IPS-NIHi11 (cell line): ENCODE measurements around the gene TAF11L6.
"Not testable (repeated sequence)": the region's sequence is repeated elsewhere in the genome, so short reads cannot be mapped to it uniquely, and the experiment has no call there.

ENCODE experiments used
- DNase-seq: peaks from one replicate; pipeline ENCODE4 v3.0.0; 2012; ENCODE audit warnings: mixed read lengths, low spot score

The TAF11L6 gene

GRCh38 chr5:17528369-17528768 lies at the start of gene TAF11L6:
Gene TAF11L6, plus strand, starts transcription at chr5:17528669.
- DNase-seq, result not testable (repeated sequence)

GRCh38 chr5:17481378-17481777 lies 47.1 kb upstream of the TAF11L6 start:
- no peak for DNase-seq

- DNase-seq, result no peak
These were observed 45.7 kb upstream of the TAF11L6 start for GRCh38 chr5:17482790-17483189.

GRCh38 chr5:17486464-17487173 lies 41.9 kb upstream of the TAF11L6 start:
- not testable (repeated sequence) for DNase-seq

GRCh38 chr5:17487174-17487512 lies 41.3 kb upstream of the TAF11L6 start:
- DNase-seq, result no peak

GRCh38 chr5:17491257-17491656 lies 37.2 kb upstream of the TAF11L6 start:
- not testable (repeated sequence) for DNase-seq

GRCh38 chr5:17492770-17493169 lies 35.7 kb upstream of the TAF11L6 start:
- no peak for DNase-seq

GRCh38 chr5:17497446-17497845 lies 31.0 kb upstream of the TAF11L6 start:
- no peak for DNase-seq

GRCh38 chr5:17497931-17498330 lies 30.5 kb upstream of the TAF11L6 start, which contains the start of gene TAF11L2:
Gene TAF11L2, plus strand, starts transcription at chr5:17498231.
- not testable (repeated sequence) for DNase-seq

GRCh38 chr5:17511775-17512325 lies 16.6 kb upstream of the TAF11L6 start:
- no peak for DNase-seq

GRCh38 chr5:17517526-17517925 lies 10.9 kb upstream of the TAF11L6 start:
- DNase-seq, result not testable (repeated sequence)

- DNase-seq, result not testable (repeated sequence)
These were observed 10.4 kb upstream of the TAF11L6 start, which contains the start of gene TAF11L3 for GRCh38 chr5:17518067-17518466. Gene TAF11L3, plus strand, starts transcription at chr5:17518367.

GRCh38 chr5:17519508-17519907 lies 9.0 kb upstream of the TAF11L6 start:
- not testable (repeated sequence) for DNase-seq

- DNase-seq, result not testable (repeated sequence)
These were observed 7.0 kb upstream of the TAF11L6 start, which contains the start of gene TAF11L4 for GRCh38 chr5:17521501-17521900. Gene TAF11L4, plus strand, starts transcription at chr5:17521801.

- not testable (repeated sequence) for DNase-seq
These were observed 3.5 kb upstream of the TAF11L6 start, which contains the start of gene TAF11L5 for GRCh38 chr5:17524935-17525334. Gene TAF11L5, plus strand, starts transcription at chr5:17525235.

- DNase-seq, result not testable (repeated sequence)
These were observed 2.0 kb upstream of the TAF11L6 start for GRCh38 chr5:17526504-17526903.
